OCI-LY3 (cell line): Measurements from ENCODE around the gene KAZN.

Source experiments
- H2AFZ ChIP-seq: fragments of 200-600, 300-600 bp; shearing (Covaris generic); 2 replicates; pipeline ENCODE4 v1.6.0; 2014; ENCODE audit warnings: antibody characterized with exemption, low read depth, low read length
- H3K27ac ChIP-seq: fragments of 200-600, 300-600 bp; sonication (generic); 2 replicates; pipeline ENCODE4 v1.5.1; 2014; ENCODE audit warnings: mild to moderate bottlenecking, low read length, moderate library complexity, mixed read lengths
- H3K27me3 ChIP-seq: fragments of 200-600, 300-600 bp; sonication (generic); 2 replicates; pipeline ENCODE4 v1.6.1; 2014; ENCODE audit warnings: low read depth, low read length, mixed read lengths
- H3K36me3 ChIP-seq: fragments of 200-600, 300-600 bp; sonication (generic); replicated peaks from 2 replicates; pipeline ENCODE3; 2014; ENCODE audit warnings: low read depth, low read length, mixed read lengths
- H3K4me1 ChIP-seq: fragments of 300-600, 200-600 bp; sonication (generic); 2 replicates; pipeline ENCODE4 v1.6.1; 2014; ENCODE audit warnings: low read length, mixed read lengths
- H3K4me2 ChIP-seq: fragments of 200-600, 300-600 bp; sonication (generic); 2 replicates; pipeline ENCODE4 v1.6.1; 2014; ENCODE audit warnings: low read length, mixed read lengths
- H3K4me3 ChIP-seq: fragments of 300-600, 200-600 bp; sonication (generic); 2 replicates; pipeline ENCODE4 v1.5.1; 2014; ENCODE audit warnings: antibody characterized with exemption, mild to moderate bottlenecking, low read length, moderate library complexity
- H3K79me2 ChIP-seq: fragments of 300-600, 200-600 bp; shearing (Covaris generic); 2 replicates; pipeline ENCODE4 v1.6.1; 2014; ENCODE audit warnings: mild to moderate bottlenecking, low read length, mixed read lengths
- H3K9ac ChIP-seq: fragments of 300-600, 200-600 bp; shearing (Covaris generic); 2 replicates; pipeline ENCODE4 v1.6.0; 2014; ENCODE audit warnings: mild to moderate bottlenecking, low read length, moderate library complexity
- H3K9me3 ChIP-seq: fragments of 200-600, 300-600 bp; shearing (Covaris generic); 2 replicates; pipeline ENCODE4 v1.6.1; 2014; ENCODE audit warnings: low read length, mixed read lengths; ENCODE audit not compliant: insufficient read depth
- H4K20me1 ChIP-seq: fragments of 200-600, 300-600 bp; sonication (generic); 2 replicates; pipeline ENCODE4 v1.6.1; 2016; ENCODE audit warnings: low read length, mixed read lengths; ENCODE audit not compliant: insufficient read depth
- CTCF ChIP-seq: fragments of 200-600, 300-600 bp; sonication (generic); IDR thresholded peaks from 2 replicates; pipeline ENCODE4 v1.5.1; 2014; ENCODE audit warnings: antibody characterized with exemption, low read length, low read depth
- EZH2phosphoT487 ChIP-seq: fragments of 200-600 bp; shearing (Covaris generic); IDR thresholded peaks from 2 replicates; pipeline ENCODE4 v1.6.1; 2018; ENCODE audit warnings: antibody characterized with exemption, mixed run types, low read depth

The KAZN gene

DNA sequence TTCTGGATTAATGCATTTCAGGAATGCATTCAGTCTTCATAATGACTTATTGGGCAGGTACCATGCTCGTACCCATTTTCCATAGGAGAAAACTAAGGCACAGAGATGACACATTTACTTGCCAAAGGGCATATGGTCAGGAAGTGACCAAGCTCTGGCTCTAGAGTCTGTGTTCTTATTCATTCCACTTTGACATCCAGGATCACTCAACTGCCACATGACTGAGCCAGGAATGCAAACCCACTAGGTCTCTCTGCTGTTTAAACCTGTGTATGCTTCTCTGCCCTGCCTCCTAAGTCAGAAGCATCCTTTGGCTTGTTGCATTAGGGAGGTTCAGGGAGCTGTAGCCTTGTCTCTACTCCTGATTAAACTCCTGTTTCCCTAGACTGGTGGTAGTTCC, 7.5 kb downstream of the KAZN start:
- no peak overlapping the region for H3K27ac ChIP-seq
- TF ChIP-seq EZH2phosphoT487, result no peak
- no peak overlapping the region for H3K4me2 ChIP-seq
- no peaks in the 10 kb centered on the region for H3K79me2 ChIP-seq
- no peak overlapping the region for H2AFZ ChIP-seq
- H4K20me1 ChIP-seq, result no peaks in the 10 kb centered on the region
- no peak overlapping the region for H3K4me3 ChIP-seq
- no peaks in the 10 kb centered on the region for H3K27me3 ChIP-seq
- no peak overlapping the region for H3K9ac ChIP-seq
- H3K36me3 ChIP-seq, result no peaks in the 10 kb centered on the region
- H3K4me1 ChIP-seq, result no peaks in the 10 kb centered on the region
- H3K9me3 ChIP-seq, result no peaks in the 10 kb centered on the region

DNA sequence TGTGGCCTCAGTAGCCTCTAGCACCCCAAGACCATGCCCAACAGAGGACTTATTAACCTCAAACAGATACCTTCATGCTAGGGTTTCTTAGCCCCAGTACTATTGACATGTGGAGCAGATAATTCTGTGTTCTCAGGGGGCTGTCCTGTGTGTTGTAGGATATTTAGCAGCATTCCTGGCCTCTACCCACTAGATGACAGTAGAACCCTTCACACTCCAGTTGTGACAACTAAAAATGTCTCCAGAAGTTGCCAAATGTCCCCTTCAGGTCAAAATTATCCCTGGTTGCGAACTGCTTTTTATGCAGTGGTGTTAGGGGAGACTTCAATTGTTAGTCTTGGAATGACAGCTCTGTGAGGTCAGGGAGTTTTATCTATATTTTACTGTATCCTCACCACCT, 8.1 kb downstream of the KAZN start:
- no peaks in the 10 kb centered on the region for H3K4me1 ChIP-seq
- H3K36me3 ChIP-seq, result no peaks in the 10 kb centered on the region
- no peak overlapping the region for H2AFZ ChIP-seq
- no peak overlapping the region for H3K4me2 ChIP-seq
- H3K9ac ChIP-seq, result no peak overlapping the region
- no peak overlapping the region for H3K27ac ChIP-seq
- no peaks in the 10 kb centered on the region for H3K9me3 ChIP-seq
- no peaks in the 10 kb centered on the region for H3K79me2 ChIP-seq
- H4K20me1 ChIP-seq, result no peaks in the 10 kb centered on the region
- no peaks in the 10 kb centered on the region for H3K27me3 ChIP-seq
- TF ChIP-seq CTCF (no peak), EZH2phosphoT487 (no peak)
- H3K4me3 ChIP-seq, result no peak overlapping the region

- TF ChIP-seq EZH2phosphoT487 (no peak), CTCF (no peak)
- no peaks in the 10 kb centered on the region for H3K79me2 ChIP-seq
- no peaks in the 10 kb centered on the region for H4K20me1 ChIP-seq
- H2AFZ ChIP-seq, result no peak overlapping the region
- H3K4me1 ChIP-seq, result no peaks in the 10 kb centered on the region
- no peaks in the 10 kb centered on the region for H3K27me3 ChIP-seq
- no peaks in the 10 kb centered on the region for H3K9me3 ChIP-seq
- no peak overlapping the region for H3K4me2 ChIP-seq
- no peaks in the 10 kb centered on the region for H3K36me3 ChIP-seq
- H3K27ac ChIP-seq, result no peak overlapping the region
- no peak overlapping the region for H3K4me3 ChIP-seq
- H3K9ac ChIP-seq, result no peak overlapping the region
These were observed 8.8 kb downstream of the KAZN start for GRCh38 chr1:14607295-14607694.

DNA sequence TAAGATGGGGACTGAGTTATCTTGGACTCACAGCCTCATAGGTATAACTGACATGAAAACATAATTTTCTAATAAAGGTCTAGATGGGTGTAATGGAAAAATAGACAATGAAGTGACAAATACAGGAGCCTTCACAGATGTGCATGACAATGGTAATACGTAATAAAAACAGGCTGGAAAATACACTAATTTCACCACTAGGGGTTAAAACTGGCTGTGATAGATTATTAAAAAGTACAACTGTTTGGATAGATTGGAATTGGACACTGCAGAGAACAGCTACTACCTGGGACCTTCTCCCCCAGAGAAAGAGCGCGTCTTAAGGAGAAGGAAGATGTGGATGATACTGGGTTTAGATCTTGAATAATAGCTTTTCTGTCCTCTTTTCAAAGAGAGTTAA, 9.8 kb downstream of the KAZN start:
- no peak overlapping the region for H3K4me2 ChIP-seq
- no peak overlapping the region for H3K27ac ChIP-seq
- no peaks in the 10 kb centered on the region for H3K27me3 ChIP-seq
- TF ChIP-seq EZH2phosphoT487 (no peak), CTCF (no peak)
- no peaks in the 10 kb centered on the region for H4K20me1 ChIP-seq
- H2AFZ ChIP-seq, result no peak overlapping the region
- no peaks in the 10 kb centered on the region for H3K9me3 ChIP-seq
- no peak overlapping the region for H3K9ac ChIP-seq
- H3K4me3 ChIP-seq, result no peak overlapping the region
- no peaks in the 10 kb centered on the region for H3K36me3 ChIP-seq
- H3K79me2 ChIP-seq, result no peaks in the 10 kb centered on the region
- no peaks in the 10 kb centered on the region for H3K4me1 ChIP-seq

DNA sequence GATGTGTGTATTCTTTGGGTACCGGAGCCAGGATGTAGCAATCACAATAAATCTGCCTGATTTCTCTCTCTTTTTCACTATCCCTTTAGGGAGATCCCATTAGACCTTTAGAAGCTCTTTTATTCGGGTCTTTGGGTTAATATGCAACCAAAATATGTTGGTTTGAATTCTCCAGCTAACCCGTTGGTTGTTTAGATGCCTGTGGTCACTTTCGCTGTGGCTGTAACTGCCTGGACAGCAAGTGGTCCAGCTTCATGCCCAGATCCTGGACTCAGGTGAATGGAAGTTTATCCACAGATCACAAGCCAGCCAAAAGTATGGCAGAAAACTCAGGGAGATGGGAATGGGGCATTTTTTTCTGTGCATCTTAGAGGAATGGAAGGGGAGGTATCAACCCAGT, 12.3 kb downstream of the KAZN start:
- no peaks in the 10 kb centered on the region for H3K4me1 ChIP-seq
- H3K9ac ChIP-seq, result no peak overlapping the region

More for the DNA sequence above, 12.3 kb downstream of the KAZN start:
- H4K20me1 ChIP-seq, result no peaks in the 10 kb centered on the region
- no peaks in the 10 kb centered on the region for H3K9me3 ChIP-seq
- H3K27me3 ChIP-seq, result no peaks in the 10 kb centered on the region
- no peak for TF ChIP-seq CTCF
- TF ChIP-seq EZH2phosphoT487, result no peak
- H3K4me3 ChIP-seq, result no peak overlapping the region
- H2AFZ ChIP-seq, result no peak overlapping the region
- no peaks in the 10 kb centered on the region for H3K36me3 ChIP-seq
- no peak overlapping the region for H3K27ac ChIP-seq
- H3K4me2 ChIP-seq, result no peak overlapping the region
- no peaks in the 10 kb centered on the region for H3K79me2 ChIP-seq
